ENCODE measurements around the gene POFUT2.

Gene POFUT2

GRCh38 chr21:45297329-45297728 is 9.6 kb upstream of the POFUT2 start:
- DNase-seq (ENCODE audit: low read depth): no peak

DNA sequence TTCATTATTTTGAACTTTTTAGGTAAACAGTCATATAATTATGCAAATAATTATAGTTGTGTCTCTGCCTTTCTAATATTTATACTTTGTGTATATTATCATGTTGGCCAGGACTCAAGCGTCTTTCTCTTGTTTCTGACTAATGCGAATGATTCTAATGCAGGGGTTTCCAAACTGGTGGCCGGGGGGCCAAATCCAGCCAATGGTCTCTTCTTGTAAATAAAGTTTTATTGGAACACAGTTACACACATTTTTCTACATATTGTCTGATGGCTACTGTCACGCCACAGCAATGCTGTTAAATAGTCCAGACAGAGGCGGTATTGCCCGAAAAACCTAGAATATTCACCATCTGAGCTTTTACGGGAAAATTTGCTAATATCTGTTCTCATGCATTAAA is 8.9 kb upstream of the POFUT2 start:
- DNase-seq (ENCODE audit: low read depth): no peak

DNA sequence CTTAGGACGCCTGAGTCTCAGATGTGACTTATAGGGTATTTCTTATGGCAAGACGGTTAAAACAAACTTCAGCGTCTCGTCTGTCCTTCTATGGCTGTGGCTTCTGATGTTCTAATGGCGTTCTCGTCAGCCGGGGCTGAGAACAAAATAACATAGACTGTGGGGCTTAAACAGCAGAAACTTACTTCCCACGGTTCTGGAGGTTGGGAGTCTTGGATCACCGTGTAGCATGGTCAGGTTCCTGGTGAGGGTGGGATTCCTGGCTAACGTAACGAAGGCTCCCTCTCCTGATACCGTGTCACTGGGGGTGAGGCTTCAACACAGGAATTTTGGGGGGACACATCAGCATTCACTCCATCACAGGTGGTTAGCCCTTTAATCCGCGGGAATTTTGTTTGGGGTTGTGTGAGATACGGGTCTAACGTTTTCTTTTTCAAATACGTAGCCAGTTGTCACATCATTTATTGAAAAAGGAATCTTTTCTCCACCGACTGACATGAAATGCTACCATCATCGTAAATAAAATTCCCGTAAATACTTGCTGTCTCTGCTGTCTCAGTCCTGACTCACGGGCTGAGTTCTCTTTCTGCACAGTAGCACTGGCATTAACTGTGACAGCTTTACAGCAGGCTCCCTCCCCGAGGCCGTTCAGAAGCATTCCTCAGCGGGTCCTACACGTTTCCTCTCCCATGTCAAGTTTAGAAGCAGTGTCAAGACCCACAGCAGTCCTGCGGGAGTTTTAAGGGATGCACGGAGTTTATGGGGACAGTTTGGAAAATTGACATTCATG is 8.1 kb upstream of the POFUT2 start:
- DNase-seq (ENCODE audit: low read depth): no peak

DNA sequence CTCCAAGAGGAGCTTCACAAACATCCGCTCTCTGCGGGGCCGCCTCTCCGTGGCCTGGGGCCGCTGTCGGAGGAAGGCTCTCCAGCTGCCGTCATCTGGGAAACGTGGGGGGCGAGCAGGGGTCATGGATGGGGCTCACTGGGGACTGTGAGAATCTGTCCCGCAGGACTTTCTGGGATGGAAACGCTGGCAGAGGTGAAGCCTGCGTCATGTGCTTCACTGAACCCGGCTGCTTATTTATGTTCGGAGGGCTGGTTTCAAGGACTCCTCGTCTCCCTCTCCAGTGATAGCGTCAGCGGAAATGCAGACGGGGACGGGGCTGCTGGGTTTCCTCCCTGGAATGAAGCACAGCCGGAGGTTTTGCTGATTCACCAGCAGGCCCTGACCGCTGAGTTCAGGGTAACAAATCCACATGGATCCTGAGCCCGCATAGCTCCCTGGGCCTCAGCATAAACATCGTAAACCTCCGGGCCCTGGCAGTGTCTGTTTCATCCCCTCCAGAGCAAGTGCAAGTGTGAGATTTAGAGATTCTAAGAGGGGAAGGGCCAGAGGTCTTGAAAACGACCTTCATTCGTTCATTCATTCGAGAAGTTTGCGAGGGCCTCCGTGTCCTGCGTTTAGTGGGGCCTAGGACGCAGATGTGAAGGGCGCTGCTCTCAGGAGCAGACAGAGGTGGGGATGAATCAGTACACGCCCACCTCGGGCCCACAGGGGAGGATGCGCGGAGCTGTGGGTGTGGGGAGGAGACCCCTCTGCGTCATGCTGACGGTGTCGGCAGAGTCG is 7.0 kb upstream of the POFUT2 start:
- DNase-seq (ENCODE audit: low read depth): no peak

DNA sequence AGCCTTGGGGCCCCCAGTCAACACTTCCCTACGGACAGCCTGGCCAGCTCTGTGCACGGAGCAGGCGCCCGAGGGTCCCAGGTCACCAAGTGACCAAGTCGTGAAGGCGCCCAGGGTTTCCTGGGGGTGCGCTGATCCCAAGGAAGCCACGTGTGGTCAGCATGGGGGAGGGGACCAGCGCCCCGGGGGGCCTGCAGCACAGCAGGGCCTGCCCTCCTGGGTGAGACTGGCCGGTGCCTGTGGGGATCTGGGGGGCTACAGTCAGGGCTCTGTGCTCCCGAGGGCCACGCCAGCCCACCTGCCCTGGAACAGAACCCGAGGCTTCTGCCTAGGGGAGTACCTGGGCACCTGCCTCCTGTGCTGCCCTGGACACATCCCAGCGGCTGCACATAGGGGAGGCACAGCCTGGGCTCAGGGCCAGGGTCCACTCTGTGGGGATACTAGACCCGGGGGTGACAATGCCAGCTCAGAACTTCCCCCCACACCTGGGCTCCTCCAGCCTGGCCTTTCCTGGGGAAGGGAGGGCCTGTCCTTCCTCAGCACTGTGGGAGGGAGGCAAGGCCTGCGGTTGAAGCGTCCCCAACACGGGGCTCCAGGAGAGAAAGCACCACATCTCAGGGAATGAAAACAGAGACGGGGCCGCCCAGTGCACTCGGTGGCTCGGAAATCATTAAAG is 6.2 kb upstream of the POFUT2 start:
- no peak for DNase-seq (ENCODE audit: low read depth)

DNA sequence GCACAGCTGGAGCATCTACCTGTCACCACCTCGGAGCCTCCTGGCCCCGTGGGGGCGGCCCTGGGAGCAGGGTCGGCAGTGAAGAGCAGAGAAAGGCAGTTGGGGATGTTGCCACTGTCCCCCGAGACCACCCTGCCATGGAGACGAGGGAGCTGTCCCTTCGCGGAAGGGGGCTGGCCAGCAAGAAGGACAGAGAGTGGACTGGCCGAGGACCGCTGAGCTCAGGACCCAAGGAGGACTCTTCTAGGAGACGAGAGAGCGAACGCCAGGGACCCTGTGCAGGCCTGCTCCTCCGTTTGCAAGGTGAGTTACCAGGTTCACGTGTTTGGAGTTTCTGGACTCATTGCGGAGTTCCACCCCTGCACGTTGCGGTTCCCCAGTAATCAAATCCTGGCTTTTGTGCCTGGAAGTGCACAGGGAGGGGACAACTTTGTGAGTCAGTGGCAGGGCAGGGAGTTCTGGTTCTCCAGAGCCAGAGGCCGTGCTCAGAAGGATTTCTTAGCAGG is 5.6 kb upstream of the POFUT2 start:
- DNase-seq (ENCODE audit: low read depth): no peak

GRCh38 chr21:45292399-45293219 is 4.9 kb upstream of the POFUT2 start:
- peak; percentile 40 for DNase-seq (ENCODE audit: low read depth)

- no peak for DNase-seq (ENCODE audit: low read depth)
Observed at GRCh38 chr21:45291613-45292398, 4.1 kb upstream of the POFUT2 start.

GRCh38 chr21:45290948-45291612 is 3.4 kb upstream of the POFUT2 start:
- no peak for DNase-seq (ENCODE audit: low read depth)

DNA sequence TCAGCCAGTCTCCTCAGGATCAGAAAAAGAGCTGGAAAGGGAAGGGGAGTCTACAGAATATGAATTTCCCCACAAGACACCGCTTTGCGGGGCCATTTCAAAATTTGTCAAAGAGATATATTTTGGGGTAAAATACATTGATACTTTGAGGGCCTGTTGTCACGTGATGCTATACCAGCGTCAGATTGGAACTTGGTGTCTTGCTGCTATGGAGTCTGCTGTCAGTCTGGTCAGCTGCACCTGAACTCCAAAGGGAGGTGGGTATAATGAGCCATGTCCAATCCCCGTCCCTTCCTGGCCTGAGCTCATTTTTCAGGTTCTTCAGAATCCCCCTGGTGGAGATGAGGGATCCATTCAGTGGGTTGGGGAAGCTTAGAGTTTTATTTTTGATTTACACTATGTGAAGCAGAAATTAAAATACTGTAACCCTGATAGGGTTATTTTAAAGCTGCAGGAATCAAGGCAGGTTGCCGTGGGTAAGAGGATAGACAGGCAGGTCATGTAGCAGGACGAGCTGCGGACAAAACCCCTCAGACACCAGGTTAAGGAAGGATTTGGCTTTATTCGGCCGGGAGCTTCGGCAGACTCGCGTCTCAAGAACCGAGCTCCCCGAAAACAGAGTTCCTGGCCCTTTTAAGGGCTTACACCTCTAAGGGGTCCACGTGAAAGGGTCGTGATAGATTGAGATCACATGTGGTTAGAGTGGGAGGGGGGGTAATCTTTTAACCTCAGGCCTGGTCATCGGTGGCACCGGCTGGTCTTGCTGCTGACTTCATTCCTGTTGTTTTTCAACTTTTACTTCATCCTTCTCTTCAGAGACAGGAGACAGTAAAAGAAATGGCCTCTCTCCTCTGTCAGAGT is 2.2 kb upstream of the POFUT2 start:
- DNase-seq (ENCODE audit: low read depth): no peak

DNA sequence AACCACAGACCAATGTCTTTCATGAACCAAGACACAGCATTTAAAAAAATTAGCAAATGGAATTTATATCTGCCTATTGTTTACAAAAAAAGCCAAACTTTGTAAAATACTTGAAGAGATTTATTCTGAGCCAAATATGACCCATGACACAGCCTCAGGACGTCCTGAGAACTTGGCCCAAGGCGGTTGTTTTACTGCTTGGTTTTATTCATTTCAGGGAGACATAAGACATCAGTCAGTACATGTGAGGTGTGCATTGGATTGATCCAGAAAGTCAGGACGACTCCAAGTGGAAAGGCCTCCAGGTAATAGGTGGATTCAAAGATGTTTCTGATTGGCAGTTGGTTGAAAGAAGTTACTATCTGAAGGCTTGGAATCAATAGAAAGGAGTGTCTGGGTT is 1.4 kb upstream of the POFUT2 start:
- no peak for DNase-seq (ENCODE audit: low read depth)

- DNase-seq (ENCODE audit: low read depth): no peak
Observed at GRCh38 chr21:45288441-45288841, 746 bp upstream of the POFUT2 start.

DNA sequence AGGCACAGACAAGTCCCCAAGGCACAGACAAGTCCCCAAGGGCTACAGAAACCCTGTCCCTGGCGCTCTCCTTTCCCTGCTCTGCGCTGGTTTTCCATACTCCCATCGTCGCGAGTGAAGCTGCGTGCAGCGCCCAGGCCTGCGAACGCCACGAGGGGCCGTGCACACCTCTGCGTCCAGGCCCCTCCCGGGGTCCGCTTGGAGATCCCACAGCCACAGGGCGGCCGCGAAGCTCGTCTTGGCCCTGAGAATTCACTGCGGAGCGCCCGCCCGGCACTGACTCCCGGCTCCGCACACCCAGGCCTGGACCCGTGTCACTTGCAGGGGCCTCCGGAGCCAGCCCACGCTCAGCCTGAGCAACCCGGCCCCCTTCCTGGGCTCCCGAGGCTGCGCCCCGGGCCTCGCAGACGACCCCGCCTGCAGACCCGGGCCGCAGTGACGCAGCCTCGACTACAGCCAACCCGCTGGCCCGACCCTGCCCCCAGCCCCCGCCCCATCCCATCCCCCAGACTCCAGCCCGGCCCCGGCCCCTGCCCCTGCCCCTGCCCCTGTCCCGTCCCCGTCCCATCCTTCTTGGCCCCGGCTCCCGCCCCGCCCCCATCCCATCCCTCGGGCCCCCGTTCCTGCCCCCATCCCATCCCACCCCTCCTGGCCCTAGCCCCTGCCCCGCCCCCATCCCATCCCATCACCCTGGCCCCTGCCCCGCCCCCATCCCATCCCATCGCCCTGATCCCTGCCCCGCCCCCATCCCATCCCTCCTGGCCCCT is 841 bp downstream of the POFUT2 start:
- no peak for DNase-seq (ENCODE audit: low read depth)

DNA sequence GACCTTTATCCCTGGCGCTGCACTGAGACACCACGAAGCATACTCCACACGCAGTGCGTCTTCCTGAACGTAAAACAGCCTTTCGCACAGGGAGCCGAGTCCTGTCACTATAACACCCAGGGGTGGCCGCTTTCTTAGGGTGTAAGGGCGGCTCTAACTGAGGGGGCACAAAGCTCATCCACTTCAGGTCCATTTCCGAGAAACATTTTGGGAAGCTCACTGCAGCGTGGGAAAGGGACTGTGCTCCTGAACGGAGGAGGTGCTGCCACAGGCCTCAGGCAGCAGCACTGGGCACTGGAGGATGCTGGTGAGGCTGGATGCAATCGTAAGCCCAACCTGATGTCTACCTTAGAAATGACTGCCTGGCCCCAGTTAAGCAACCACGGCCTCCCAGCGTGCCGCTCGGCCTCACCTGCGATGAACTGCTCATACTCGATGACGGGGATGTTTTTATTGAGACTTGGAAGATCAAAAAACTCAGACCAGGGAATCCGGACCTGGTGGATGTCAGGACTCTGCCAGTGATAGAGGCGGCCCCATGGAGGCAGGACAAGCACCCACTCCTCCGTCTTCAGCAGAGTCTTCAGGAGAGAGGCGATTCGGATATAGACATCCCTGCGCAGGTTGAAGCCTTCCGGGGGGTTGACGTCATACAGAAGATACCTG is 2.3 kb downstream of the POFUT2 start:
- DNase-seq (ENCODE audit: low read depth): no peak

DNA sequence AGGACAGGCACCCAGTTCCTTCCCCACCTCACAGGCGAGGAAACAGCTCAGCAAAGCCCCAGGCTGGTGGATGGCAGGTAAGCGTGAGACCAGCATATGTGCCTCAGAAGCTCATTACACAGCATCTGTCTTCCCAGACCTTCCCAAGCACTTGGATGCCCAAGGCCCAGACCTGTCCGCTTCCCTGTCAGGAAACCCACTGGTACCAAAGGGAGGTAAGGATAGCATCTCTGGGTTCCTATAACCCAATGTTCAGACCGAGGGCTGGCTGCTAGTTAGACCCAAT is 3.3 kb downstream of the POFUT2 start:
- no peak for DNase-seq (ENCODE audit: low read depth)

DNA sequence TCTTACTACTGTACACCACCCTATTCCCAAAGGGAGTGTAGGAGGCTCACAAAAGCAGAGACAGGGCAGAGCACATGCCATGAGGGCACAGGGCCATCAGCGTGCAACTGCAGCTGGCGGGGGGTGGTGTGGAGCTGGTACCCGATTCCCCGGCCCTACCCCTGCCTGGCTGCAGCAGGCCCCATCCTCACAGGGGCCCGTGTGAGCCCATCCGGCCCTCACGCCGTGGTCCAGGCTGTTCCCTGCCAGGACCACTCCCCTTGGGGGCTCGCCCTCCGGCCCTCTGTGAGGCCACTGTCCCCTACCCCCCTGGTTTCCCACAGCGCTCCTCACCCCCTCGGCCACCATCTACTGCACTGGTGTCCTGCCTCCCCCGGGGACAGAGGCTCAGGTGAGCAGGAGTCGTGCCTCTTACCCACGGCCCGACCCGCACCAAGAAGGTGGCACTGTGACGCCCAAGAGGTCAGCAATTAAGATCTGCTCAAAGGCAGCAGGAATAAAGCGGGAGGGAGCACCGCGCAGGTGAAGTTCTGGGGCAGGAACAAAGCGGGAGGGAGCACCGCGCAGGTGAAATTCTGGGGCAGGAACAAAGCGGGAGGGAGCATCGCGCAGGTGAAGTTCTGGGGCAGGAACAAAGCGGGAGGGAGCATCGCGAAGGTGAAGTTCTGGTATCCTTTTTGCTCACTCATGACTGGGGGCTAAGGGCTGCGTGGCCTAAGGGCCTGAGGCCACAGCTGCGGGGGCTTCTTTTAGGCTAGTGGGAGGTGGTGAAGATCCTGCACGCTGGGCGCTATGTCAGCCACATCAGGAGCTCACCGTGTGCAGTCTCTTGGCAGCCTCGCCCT is 3.9 kb downstream of the POFUT2 start:
- no peak for DNase-seq (ENCODE audit: low read depth)

DNA sequence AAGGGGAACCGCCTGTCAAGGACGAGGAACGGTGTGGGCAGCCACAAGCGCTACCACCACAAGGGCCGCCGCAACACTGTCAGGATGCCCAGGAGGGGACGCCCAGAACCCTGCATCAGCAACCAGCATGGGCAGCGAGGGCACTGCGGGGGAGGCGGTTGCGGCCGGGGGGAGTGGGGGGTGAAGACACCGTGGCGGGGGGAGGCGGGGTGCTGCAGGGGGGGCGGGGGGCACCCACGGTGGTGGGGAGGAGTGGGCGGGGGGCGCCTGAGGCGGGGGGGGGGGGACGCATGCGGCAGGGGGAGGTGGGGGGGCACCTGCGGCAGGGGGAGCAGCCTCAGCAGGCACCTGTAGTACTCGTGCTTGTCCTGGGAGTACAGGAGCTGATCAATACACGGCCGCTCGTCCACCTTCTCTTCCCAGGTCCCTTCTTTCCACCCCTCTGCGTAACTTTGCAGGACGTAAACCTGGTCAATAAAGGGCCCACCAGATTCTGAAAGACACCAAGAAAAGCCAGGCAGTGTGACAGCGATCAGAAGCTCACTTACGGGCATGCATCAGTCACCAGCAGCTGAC is 4.6 kb downstream of the POFUT2 start:
- no peak for DNase-seq (ENCODE audit: low read depth)
